Measurements from ENCODE around the gene MAX.
A peak's percentile ranks its signal among the peaks of the same experiment; 100 is the strongest.

MAX gene

DNA sequence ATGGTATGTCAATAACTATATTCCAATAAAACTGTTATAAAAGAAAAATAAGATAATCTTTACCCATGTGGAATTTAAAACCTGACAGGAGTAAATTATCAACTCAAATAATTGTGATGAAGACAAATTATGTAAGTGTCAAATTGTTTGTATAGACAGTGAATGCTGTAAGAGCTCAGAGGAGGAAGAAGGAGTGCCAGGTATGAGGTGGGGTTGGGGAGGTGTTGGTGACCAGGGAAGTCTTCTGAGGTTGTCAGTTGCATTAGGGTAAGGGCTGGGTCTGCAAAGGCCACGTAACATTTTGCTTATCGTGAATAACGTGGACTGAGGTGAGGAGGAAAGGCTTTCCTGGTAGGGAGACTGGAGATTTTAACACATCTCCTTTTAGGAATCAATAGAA is 2.5 kb upstream of the MAX start:
- no peaks in the 10 kb centered on the region for H4K20me1 ChIP-seq (ENCODE audit: insufficient read depth)
- no peak overlapping the region for H3K27ac ChIP-seq
- H2AFZ ChIP-seq (ENCODE audit: low read depth) = no peak overlapping the region
- no peak overlapping the region for H3K4me2 ChIP-seq
- H3K9ac ChIP-seq = no peak overlapping the region
- no peak overlapping the region for H3K4me3 ChIP-seq (IDR thresholded peaks at IDR 0.05; ENCODE audit: insufficient read depth, low read depth, low read length)
- H3K36me3 ChIP-seq (ENCODE audit: insufficient read depth) = no peaks in the 10 kb centered on the region
- no peak for TF ChIP-seq CTCF (conservative IDR thresholded peaks at IDR 0.05; ENCODE audit: low read depth, low read length)
- peaks cover 13% of the 10 kb centered on the region; the same call in 1 of the 2 replicates for H3K79me2 ChIP-seq (ENCODE audit: insufficient read depth, low read depth)
- H3K27me3 ChIP-seq (ENCODE audit: insufficient read depth, low read depth) = no peaks in the 10 kb centered on the region
- peaks cover 10% of the 10 kb centered on the region for H3K4me1 ChIP-seq (ENCODE audit: low read depth, poor library complexity, severe bottlenecking)

GRCh38 chr14:65103150-65103760 is 938 bp upstream of the MAX start:
- no peak overlapping the region for H3K27ac ChIP-seq
- H3K9ac ChIP-seq = peak overlapping the region; percentile 42; the same call in 1 of the 2 replicates
- peak overlapping the region; percentile 36 for H3K4me2 ChIP-seq
- TF ChIP-seq CTCF (conservative IDR thresholded peaks at IDR 0.05; ENCODE audit: low read depth, low read length) = no peak
- peaks cover 26% of the 10 kb centered on the region; the same call in 1 of the 2 replicates for H3K79me2 ChIP-seq (ENCODE audit: insufficient read depth, low read depth)
- no peak overlapping the region for H3K4me3 ChIP-seq (IDR thresholded peaks at IDR 0.05; ENCODE audit: insufficient read depth, low read depth, low read length)
- peak overlapping the region; percentile 72 for H2AFZ ChIP-seq (ENCODE audit: low read depth)
- no peaks in the 10 kb centered on the region; the same call in 1 of the 2 replicates for H3K36me3 ChIP-seq (ENCODE audit: insufficient read depth)
- no peaks in the 10 kb centered on the region for H3K27me3 ChIP-seq (ENCODE audit: insufficient read depth, low read depth)
- no peaks in the 10 kb centered on the region for H4K20me1 ChIP-seq (ENCODE audit: insufficient read depth)
- H3K4me1 ChIP-seq (ENCODE audit: low read depth, poor library complexity, severe bottlenecking) = peaks cover 25% of the 10 kb centered on the region

GRCh38 chr14:65101631-65102440 is 481 bp downstream of the MAX start:
- Histone ChIP-seq H3K4me3 (IDR thresholded peaks at IDR 0.05; ENCODE audit: insufficient read depth, low read depth, low read length) (no peak overlapping the region), H3K4me2 (peak overlapping the region; percentile 95), H4K20me1 (ENCODE audit: insufficient read depth) (no peaks in the 10 kb centered on the region), H3K27me3 (ENCODE audit: insufficient read depth, low read depth) (no peaks in the 10 kb centered on the region), H2AFZ (ENCODE audit: low read depth) (no peak overlapping the region; the same call in 1 of the 2 replicates), H3K9ac (peak overlapping the region; percentile 56), H3K27ac (peak overlapping the region; percentile 39), H3K4me1 (ENCODE audit: low read depth, poor library complexity, severe bottlenecking) (peaks cover 39% of the 10 kb centered on the region), H3K79me2 (ENCODE audit: insufficient read depth, low read depth) (peaks cover 39% of the 10 kb centered on the region; the same call in 1 of the 2 replicates), H3K36me3 (ENCODE audit: insufficient read depth) (no peaks in the 10 kb centered on the region; the same call in 1 of the 2 replicates)
- no peak for TF ChIP-seq CTCF (conservative IDR thresholded peaks at IDR 0.05; ENCODE audit: low read depth, low read length)

DNA sequence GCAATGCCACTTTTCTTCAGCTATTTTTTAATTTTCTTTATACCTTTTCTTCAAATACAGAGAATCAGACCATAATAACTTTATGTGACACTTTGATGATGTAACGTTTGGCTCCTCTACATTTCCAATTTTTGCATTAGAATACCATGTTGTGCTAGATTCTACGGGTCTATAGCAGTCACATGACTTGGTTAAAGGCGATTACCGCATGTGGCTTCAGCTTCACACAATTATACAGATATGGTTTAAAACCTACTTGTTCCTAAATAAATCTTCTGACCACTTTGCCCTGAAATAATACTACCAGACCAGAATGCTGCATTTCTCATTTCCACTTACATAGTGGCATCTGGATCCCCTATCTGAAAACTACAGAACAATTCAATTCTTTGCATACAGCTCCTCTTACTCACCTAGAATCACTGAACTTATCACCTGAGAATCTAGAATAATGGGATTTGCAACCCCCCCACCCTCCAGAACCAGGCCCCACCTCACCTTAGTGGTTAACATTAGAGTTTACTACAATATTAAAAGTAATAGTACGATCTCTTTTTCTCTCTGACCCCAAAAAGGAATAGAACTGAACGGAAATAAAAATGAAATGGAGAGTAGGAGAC is 1.3 kb downstream of the MAX start:
- Histone ChIP-seq H2AFZ (ENCODE audit: low read depth) (no peak overlapping the region), H3K79me2 (ENCODE audit: insufficient read depth, low read depth) (peaks cover 39% of the 10 kb centered on the region; the same call in 1 of the 2 replicates)

More for the DNA sequence above, 1.3 kb downstream of the MAX start:
- Histone ChIP-seq H3K4me3 (IDR thresholded peaks at IDR 0.05; ENCODE audit: insufficient read depth, low read depth, low read length) (no peak overlapping the region), H4K20me1 (ENCODE audit: insufficient read depth) (no peaks in the 10 kb centered on the region), H3K4me1 (ENCODE audit: low read depth, poor library complexity, severe bottlenecking) (peaks cover 47% of the 10 kb centered on the region), H3K27ac (peak overlapping the region; percentile 13; the same call in 1 of the 2 replicates), H3K9ac (peak overlapping the region; percentile 56; the same call in 1 of the 2 replicates), H3K27me3 (ENCODE audit: insufficient read depth, low read depth) (no peaks in the 10 kb centered on the region), H3K36me3 (ENCODE audit: insufficient read depth) (no peaks in the 10 kb centered on the region; the same call in 1 of the 2 replicates), H3K4me2 (peak overlapping the region; percentile 95)
- no peak for TF ChIP-seq CTCF (conservative IDR thresholded peaks at IDR 0.05; ENCODE audit: low read depth, low read length)
